GM15510 (cell line): Measurements from ENCODE around the gene P2RX5.

ENCODE experiments used
- POLR2A ChIP-seq: IDR thresholded peaks from 3 replicates; pipeline ENCODE4 v1.6.1; 2011; ENCODE audit warnings: borderline replicate concordance; ENCODE audit not compliant: insufficient read length; ENCODE audit errors: extremely low read depth

P2RX5 gene

DNA sequence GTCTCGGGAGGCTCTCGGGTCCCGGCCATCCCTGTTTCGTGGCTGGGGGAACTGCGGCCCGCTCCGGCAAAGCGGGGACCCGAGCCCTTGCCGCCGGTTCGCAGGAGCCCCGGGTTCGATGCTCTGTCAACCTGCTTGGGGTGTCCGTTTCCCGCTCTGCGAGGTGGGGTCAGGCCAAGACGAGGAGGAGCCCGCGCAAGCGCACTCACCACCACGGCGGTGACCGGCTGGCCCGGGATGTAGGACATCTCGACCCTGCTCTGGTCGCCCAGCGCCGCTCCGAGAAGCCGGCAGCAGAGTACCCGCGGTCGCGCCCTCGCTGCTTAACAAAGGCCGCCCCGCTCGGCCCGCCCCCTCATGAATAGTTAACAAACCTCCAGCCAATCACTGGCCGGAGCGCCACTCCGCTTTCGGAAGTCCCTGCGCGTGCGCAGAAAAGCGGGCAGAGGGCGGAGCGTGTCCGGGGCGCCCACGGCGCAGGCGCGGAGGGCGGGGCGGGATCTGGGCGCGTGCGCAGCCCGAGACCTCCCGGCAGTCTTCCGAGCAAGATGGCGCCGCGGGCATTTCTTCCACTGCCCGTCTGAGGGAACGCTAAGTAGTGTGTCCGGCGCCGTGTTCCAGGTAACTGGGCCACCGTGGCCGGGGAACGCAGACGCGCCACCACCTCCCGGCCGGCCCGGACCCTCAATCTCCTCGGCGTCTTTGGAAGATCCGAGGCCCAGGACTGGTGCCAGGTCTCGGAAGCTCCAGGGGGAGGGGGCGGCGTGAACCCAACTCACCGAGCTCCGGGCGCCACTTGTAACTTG, 27.5 kb downstream of the P2RX5 start, which contains the start of the genes EMC6 and TAX1BP3:
EMC6 (plus strand) TSS at position 534 of the 806 bp plus-strand sequence. CDS start 335 bp downstream, outside the sequence.
TAX1BP3 (minus strand) TSS at position 300 of the 806 bp plus-strand sequence; CDS start at position 248, 52 bp downstream.
- TF ChIP-seq POLR2A = peak; percentile 93

DNA sequence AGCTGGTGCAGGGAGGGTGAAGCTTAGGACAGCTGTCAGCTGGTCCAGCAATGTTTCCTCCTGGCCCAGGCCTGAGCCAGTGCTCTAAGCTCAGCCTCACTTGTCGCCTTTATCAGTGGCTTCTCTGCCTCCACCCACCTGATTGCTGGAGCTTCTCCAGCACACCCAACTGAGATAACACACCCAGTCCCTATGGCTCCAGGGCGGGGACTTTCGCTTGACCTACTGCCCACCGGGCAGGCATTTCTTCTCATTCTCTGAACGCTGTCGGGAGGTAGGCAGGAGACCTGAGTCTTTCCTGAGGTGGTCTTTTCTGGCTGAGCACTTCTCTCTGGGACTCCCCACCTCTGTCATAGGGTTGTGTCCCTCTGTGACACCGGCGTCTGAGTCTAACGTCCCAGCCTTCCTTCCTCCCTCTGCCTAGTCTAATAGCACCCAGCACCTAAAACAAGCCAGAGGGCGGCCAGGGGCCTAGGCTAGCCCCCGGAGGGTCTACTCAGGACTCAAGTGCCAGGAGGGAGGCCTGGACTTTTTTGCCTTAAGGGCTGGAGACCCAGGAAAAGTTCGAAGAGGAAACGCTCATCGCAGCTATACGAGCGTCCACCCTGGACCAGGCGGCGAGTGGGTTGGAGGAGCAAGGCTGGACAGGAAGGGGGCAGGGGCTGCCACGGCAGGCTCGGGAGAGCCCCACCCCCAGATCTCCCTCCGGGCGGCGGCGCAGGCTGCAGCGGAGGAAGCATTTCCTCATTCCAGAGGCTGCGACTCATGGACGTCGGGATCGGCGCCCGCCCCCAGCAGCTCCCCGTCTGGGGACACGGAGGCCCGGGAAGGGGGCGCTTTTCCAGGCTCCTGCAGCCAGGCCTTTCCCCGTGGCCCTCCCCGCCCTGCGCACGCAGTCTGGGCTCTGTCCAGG, 28.3 kb downstream of the P2RX5 start:
- no peak for TF ChIP-seq POLR2A

DNA sequence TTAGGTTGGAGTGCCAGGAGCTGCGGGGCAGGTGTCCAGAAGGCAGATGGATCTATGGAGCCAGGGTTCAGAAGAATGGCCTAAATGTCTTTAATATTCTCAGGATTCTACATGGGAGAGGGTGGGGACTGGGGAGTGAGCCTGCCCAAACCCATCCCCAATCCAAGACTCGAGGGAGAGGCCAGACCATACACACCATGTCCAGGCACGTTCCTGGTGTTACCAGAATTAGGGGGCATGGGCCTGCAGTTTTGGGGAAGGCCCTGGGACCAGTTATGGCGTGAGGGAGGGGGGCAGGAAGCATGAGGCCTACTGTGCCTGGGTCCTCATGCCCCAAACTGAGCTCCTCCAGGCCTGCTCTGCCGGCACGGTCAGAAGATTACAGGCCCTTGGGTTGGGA, 29.4 kb downstream of the P2RX5 start:
- no peak for TF ChIP-seq POLR2A

DNA sequence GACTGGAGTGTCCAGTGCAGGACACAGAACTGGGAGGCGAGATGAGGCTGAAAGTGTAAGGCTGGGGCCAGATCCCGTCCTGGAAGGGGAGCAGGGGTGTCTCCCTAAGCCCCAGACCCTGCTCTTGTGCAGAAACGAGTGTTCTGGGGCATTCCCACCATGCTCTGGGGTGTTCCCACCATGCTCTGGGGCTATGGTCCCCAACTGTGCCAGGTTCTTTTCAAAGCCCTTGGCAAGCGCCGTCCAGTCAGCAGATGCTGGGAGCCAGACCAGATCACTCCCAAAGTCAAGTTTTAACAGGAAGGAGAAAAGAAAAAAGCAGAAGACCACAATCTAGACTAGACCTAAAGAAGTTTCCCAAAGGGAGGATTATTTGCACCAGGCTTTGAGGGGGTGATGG, 30.1 kb downstream of the P2RX5 start:
- TF ChIP-seq POLR2A = no peak

DNA sequence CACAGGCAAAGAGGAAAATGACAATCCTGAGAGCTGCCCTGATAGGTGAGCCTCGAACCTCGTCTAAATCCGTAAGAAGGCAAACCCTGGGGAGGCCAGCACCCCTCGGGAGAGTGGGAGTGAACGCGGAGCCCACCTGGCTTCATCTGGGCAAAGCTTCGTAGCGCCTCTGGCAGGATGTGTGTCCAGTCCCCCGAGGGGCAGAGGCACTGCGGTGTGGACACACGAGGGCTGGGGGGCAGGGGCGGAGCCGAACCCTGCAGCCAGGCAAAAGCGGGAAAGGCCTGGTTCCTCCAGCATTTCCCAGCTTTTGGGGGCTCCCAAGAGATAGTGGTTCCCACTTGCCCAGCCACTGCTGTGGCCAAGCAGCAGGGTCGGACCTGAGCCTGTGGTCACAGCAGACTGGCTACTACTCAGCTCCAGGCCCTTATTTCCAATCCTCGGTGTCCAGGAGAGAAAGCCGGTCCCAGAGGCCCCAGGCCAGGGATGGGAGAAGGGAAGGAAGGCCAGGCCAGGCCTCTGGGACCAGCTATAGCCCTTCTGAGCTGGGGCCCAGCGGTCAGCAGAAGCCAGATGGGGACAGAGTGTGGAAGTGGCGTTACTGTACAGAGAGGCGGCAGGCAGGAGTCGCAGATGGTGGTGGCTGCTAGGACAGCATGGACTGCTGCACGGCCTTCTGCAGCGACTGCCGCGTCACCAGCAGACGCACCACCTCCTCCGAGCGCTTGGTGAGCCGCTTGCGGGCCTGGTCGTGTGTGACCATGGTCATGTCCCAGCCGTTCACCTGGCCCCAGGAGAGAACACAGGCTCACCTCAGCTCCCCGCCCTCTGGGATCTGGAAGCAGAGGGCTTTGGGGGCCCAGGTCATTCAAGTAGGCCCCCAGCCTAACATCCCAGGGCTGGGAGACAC, 32.6 kb downstream of the P2RX5 start:
- no peak for TF ChIP-seq POLR2A

DNA sequence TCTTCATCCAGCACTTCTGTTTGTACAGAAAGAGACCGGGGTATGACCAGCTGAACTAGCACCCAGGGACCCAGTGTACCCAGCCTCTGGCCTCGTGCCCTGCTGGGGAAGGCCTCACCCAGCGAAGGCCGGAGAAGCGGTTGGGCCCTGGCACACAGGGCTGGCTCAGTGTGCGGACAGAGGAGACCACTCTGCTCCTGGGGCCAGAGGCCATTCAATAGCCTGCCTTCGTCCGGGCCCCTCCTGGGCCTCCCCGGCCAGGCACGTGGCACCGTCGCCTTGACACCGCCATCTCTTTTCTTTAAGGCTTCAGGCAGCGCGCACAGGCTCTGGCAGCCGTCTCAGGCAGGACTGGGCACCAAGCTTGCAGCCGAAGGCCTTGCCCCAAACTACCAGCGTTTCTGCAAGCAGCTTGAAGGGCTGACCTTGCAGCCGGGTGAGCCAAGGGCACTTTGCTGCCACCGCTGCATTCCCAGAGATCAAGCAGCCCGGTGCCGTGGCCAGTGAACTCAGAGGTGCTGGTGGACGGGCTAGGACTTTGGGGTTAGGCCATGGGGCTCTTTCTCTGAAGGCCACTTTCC, 35.6 kb downstream of the P2RX5 start:
- no peak for TF ChIP-seq POLR2A

DNA sequence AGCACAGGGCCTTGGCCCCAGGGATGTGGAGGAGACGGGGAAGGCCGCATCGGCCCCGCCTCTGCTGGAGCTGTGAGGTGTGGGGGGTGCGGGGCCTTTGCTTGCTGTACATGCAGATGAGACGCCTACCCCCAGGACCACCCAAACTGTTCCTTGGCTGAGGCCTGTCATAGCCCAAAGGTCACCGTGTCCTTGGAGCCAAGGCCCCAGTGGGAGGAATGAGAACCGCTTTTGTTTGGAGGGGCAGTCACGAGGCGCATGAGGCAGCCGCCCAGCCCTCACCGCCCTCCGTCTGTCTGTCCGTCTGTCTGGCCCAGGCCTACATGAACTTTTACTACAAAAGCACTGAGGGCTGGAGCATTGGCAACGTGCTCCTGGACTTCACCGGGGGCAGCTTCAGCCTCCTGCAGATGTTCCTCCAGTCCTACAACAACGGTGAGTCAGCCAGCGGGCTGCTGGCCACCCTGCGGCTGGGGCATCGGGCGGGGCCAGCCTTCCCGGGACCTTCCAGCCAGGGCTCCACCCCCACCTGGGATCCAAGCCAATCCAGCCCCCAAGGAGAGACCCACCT, 36.3 kb downstream of the P2RX5 start:
- no peak for TF ChIP-seq POLR2A

DNA sequence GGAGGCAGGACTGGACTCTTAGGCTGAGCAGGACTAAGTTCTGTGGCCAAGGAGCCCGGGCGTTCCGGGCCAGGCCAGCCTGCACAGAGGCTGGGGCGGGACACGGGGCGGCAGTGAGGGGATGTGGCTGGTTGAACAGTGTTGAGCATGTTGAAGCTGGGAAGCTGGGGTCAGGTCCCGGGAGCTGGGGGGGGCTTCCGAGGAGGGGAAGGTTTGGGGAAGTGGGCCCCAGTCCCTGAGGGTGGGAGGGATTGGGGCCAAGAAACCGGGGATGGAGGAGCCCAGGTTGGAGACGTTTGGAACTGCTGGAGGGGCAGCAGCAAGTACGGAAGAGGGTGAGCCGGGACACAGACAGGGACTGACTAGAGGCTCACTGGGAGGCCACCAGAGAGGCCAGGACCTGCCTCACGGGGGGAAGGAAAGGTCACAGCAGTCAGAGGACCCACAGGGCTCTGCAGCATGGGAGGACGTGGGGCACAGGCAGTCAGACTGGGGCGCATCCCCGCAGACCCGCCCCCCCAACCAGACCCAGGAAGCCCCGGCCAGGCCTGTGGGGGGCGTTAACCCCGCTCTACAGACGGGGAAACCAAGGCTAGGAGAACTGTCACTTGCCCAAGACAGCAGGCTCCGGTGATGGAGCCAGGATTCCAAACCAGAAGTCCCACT, 37.0 kb downstream of the P2RX5 start:
- TF ChIP-seq POLR2A = no peak

DNA sequence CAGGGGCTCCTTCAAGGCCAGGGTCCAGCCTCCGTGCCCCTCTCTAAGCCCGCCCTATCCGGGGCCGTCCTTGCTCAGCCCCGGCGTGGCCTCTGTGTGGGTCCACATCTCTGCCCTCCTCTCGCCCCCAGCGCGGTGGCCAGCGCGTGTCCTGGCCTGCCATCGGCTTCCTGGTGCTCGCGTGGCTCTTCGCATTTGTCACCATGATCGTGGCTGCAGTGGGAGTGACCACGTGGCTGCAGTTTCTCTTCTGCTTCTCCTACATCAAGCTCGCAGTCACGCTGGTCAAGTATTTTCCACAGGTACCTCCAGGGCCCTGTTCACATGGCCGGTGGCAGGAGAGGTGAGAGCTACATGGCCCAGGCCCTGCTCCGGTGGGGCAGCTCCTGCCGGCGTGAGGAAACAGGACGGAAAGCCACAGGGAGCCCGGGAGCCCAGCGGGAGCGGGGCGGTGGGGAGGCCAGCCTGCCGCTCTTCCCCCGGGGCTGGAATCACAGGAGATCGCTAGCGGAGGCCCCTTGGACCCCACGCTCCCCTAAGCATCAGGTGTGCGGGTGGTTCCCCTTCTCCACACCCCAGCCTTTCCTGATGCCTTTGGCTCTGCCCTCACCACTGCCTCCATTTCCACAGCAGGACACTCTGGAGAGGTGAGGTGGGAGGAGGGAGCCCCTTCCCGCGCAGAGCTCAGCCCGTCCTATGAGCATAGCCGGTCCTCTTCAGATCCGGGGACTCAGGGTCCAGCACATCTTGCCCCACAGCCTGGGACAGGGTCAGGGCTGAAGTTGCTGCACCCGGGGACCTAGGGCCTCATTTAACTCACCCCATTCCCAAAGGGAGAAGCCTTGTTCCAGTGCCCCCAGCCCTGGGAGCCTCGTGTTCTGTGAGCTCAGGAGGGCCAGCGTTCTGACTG, 37.8 kb downstream of the P2RX5 start:
- no peak for TF ChIP-seq POLR2A

DNA sequence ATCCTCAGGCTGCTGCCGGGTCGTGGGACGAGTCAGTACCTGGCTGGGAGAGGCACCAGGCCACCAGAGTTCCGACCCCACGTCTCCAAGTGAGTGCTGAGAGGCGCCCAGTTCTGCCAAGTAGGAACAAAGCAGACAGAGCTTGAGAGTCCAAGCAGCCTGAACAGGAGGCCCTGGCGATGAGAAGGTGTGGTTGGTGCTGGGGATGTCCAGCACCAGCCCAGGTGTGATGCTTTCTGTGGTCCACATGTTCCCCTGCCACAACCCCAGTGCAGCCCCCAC, 38.4 kb downstream of the P2RX5 start:
- no peak for TF ChIP-seq POLR2A

DNA sequence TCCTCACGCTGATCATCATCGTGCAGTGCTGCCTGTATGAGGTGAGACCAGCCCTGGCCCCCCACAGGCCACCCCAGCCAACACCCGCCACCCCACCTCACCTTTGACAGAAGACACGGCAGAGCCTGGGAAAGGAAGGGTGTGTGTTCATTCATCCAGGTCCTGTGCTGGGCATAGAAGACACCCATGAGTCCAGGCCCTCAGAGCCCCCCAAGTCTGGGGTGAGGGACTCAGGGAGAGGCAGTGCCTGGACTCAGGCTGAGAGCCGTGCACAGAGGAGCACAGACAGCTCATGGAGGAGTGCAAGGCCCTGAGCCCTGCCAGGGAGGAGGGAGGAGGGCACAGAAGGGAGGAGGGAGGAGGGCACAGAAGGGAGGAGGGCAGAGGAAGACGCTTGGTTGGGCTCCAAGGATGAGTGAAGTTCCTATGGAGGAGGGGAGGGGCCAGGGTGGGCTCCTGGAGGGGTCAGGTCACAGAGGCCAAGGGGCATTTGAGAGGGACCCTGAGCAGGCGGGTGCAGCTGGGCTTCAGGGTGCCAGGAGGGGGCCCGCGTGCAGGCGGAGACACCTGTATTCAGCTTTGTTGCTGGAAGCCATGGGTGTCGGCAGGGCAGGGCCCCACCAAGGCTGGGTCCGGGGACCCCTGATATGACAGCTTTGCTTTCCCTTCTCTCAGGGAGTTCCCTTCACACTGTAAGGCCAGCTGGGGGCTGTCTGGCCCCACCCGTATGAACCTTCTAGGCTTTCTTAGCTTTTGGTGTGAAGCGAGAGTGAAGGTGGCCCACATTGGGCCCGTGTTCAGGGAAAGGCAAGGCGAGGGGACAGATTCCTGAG, 39.0 kb downstream of the P2RX5 start:
- no peak for TF ChIP-seq POLR2A

DNA sequence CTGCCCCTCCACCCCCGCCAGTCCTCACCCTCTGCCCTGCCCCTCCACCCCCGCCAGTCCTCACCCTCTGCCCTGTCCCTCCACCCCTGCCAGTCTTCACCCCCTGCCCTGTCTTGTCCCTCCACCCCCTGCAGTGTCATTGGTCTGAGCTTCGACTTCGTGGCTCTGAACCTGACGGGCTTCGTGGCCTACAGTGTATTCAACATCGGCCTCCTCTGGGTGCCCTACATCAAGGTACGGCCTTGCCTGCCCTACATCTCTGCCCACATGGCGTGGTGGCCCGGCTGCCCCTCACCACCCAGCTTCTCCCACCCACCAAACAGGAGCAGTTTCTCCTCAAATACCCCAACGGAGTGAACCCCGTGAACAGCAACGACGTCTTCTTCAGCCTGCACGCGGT, 39.6 kb downstream of the P2RX5 start:
- TF ChIP-seq POLR2A = no peak
